Stimulated activated CD4-positive, alpha-beta T cell treated with anti-CD3 and anti-CD28 coated beads, Interleukin-2, amount 100 ng/mL, for 4 hours (primary cell): ENCODE measurements around the gene DHDH.
"Not testable (repeated sequence)": the region's sequence is repeated elsewhere in the genome, so short reads cannot be mapped to it uniquely, and the experiment has no call there.

Experiments used
- DNase-seq: peaks from one replicate; pipeline ENCODE4 v3.0.0-alpha.2; 2020; ENCODE audit warnings: low read depth

Gene DHDH

DNA sequence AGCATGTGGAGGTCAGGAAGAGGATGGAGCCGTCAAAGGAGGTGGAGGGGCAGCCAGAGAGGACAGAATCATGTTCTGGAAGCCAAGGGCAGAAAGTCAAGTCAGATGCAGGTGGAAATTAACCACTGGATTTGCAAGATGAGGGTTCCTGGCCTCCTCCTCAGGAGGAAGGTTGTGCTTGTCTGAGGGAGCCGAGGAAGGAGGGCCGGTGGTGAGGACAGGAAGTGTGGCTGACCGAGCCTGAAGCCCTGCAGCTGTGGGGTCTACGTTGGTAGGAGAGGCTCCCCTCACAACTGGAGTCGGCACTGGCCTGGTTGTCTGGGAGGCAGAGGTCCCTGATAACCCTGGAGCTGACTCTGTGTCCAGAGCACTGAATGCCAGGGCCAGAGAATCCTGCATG, 15.4 kb upstream of the DHDH start:
- DNase-seq: no peak

DNA sequence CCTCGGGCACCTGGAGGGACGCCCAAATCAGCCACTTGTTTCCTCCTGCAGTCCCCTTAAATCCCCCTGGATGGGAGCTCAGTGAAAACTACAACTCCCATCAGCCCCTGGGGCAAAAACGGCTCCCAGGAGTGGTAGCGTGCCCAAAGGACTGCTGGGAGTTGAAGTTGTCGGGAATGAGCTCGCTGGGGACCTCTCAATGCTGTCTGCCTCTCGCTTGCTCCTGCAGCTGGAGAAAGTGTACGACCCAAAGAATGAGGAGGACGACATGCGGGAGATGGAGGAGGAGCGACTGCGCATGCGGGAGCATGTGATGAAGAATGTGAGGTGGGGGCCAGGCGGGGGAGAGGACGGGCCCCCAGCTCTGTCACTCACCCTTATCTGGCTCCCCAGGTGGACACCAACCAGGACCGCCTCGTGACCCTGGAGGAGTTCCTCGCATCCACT, 14.7 kb upstream of the DHDH start:
- no peak for DNase-seq

DNA sequence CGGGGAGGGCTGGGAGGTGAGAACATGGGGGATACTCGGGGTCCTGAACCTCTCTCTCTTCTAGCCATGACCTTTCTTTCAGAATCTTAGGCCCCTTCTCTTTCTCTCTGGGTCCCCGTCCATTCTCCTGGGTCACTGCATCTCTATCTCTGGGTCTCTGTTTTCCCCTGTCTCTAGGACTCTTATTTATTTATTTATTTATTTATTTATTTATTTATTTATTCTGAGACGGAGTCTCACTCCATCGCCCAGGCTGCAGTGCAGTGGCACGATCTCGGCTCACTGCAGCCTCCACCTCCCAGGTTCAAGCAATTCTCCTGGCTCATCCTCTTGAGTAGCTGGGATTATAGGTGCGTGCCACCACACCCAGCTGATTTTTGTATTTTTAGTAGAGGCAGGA, 14.2 kb upstream of the DHDH start:
- DNase-seq: not testable (repeated sequence)

DNA sequence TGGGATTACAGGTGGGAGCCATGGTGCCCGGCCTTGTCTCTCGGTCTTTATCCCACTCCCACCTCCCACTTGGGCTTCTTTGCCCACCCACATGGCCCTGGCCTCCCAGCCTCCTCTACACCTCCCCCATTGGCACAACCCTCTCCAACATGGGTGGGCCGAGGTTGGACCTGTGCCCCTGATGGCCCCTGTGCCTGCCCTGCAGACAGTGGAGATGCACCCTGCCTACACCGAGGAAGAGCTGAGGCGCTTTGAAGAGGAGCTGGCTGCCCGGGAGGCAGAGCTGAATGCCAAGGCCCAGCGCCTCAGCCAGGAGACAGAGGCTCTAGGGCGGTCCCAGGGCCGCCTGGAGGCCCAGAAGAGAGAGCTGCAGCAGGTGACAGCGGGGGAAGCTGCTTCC, 12.6 kb upstream of the DHDH start:
- no peak for DNase-seq

DNA sequence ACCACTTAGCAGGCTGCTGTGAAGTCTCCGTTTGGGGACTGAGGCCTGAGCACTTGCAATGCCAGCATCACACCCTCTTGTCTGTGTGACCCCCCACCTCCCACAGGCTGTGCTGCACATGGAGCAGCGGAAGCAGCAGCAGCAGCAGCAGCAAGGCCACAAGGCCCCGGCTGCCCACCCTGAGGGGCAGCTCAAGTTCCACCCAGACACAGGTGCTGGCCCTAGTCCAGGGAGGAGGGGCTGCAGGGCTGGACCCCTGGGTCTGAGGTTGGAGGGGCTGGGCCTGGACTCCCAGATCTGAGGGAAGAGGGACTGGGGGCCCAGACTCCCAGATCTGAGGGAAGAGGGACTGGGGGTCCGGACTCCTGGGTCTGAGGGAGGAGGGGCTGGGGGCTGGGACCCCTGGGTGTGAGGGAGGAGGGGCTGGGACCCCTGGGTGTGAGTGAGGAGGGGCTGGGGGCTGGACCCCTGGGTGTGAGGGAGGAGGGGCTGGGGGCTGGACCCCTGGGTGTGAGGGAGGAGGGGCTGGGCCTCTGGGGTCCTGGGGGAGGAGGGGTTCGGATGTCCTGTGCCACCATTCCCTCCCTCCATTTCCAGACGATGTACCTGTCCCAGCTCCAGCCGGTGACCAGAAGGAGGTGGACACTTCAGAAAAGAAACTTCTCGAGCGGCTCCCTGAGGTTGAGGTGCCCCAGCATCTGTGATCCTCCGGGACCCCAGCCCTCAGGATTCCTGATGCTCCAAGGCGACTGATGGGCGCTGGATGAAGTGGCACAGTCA, 11.6 kb upstream of the DHDH start:
- DNase-seq: no peak

DNA sequence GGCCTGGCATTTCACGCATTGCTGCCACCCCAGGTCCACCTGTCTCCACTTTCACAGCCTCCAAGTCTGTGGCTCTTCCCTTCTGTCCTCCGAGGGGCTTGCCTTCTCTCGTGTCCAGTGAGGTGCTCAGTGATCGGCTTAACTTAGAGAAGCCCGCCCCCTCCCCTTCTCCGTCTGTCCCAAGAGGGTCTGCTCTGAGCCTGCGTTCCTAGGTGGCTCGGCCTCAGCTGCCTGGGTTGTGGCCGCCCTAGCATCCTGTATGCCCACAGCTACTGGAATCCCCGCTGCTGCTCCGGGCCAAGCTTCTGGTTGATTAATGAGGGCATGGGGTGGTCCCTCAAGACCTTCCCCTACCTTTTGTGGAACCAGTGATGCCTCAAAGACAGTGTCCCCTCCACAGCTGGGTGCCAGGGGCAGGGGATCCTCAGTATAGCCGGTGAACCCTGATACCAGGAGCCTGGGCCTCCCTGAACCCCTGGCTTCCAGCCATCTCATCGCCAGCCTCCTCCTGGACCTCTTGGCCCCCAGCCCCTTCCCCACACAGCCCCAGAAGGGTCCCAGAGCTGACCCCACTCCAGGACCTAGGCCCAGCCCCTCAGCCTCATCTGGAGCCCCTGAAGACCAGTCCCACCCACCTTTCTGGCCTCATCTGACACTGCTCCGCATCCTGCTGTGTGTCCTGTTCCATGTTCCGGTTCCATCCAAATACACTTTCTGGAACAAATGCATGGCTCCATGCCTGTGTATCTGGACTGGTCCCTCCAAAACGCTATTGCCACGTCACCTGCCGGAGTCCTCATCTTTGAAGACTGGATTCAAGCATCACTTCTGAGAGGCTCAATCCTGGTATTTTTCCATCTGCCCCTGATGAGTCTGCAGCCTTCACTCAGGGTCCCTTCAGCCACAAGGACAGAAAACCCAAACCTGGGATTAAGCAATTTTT, 10.7 kb upstream of the DHDH start:
- no peak for DNase-seq

DNA sequence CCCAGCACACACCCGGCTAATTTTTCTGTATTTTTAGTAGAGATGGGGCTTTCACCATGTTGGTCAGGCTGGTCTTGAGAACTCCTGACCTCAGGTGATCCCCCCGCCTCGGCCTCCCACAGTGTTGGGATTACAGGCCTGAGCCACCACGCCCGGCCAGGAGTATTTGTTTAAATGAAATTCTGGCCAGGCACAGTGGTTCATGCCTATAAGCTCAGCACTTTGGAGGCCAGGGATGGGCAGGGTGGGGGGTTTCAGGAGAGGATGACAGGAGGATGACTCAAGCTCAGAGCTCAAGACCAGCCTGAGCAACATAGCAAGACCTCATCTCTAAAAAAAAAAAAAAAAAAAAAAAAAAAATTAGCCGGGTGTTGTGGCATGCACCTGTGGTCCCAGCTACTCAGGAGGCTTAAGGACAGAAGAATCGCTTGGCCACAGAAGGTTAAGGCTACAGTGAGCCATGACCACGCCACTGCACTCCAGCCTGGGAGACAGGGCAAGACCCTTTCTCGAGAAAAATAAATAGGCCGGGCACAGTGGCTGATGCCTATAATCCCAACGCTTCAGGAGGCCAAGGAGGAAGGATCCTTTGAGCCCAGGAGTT, 8.2 kb upstream of the DHDH start:
- DNase-seq: no peak

DNA sequence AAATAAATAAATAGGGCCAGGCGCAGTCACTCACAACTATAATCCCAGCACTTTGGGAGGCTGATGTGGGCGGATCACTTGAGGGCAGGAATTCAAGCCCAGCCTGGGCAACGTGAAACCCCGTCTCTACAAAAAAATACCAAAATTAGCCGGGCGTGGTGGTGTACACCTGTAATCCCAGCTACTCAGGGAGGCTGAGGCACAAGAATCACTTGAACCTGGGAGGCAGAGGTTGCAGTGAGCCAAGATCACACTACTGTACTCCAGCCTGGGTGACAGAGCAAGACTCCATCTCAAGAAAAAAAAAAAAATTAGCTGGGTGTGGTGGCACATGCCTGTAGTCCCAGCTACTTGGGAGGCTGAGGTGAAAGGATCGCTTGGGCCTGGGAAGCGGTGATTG, 7.6 kb upstream of the DHDH start:
- DNase-seq: not testable (repeated sequence)

DNA sequence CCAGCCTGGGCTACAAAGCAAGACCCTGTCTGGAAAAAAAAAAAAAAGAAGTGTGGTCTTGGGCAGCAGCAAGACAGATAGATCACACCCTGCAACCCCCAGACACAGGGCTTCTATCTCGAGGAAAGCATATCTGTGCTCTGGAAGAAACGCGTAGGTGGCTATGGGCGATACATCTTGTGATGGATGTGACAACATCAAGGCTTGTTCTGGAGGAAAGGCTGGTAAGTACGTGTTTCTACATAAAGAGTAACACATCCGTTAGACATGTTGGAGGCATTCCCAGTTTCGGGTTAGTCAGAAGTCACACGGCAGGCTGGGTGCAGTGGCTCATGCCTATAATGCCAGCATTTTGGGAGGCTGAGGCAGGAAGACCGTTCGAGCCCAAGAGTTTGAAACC, 6.6 kb upstream of the DHDH start:
- DNase-seq: no peak

DNA sequence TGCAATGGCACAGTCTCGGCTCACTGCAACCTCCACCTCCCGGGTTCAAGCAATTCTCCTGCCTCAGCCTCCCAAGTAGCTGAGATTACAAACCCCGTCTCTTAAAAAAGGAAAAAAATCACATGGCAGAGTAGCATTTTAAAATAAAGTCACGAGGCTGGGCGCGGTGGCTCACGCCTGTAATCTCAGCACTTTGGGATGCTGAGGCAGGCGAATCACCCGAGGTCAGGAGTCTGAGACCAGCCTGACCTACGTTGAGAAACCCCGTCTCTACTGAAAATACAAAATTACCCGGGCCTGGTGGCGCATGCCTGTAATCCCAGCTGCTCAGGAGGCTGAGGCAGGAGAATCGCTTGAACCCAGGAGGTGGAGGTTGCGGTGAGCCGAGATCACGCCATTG, 5.8 kb upstream of the DHDH start:
- DNase-seq: not testable (repeated sequence)

DNA sequence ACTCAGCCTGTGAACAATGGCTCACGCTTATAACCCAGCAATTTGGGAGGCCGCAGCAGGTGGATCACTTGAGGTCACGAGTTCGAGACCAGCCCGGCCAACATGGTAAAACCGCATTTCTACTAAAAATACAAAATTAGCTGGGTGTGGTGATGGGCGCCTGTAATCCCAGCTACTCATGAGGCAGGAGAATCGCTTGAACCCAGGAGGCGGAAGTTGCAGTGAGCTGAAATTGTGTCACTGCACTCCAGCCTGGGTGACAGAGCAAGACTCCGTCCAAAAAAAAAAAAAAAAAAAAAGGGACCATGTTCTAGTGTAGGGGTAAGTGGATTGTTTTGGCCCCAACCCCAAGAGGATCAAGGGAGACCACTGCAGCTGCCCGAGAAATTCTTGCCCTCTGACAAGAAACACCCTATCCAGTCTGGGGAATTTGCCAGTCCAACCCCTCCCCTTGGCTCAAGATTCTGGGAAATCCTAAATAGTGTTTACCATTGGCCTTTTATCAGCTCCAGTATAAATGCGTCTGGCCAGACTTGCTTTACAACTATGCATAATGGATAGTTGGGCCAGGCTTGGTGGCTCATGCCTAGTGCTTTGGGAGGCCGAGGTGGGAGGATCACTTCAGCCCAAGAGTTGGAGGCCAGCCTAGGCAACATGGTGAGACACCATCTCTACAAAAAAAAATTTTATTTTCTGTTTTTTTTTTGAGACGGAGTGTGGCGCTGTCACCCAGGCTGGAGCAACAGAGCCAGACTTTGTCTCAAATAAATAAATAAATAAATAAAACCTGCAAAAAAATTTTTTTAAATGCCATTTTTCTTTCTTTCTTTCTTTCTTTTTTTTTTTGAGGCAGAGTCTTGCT, 5.1 kb upstream of the DHDH start:
- DNase-seq: no peak

DNA sequence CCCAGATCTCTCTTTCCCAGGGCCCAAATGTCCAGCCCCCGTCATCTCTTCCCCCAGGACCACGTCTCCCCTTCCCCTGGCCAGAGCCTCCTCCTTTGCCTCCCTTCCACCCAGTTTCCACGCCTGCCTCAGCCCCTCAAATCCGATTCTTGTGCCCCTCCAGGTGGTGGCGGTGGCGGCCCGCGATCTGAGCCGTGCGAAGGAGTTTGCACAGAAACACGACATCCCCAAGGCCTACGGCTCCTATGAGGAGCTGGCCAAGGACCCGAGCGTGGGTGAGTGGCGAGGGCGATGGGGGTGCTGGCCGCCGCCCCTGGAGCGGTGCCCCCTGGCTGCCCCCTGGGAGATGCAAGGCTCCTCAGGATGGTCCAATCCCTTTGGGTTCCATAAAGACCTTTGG, 1.3 kb downstream of the DHDH start:
- DNase-seq: no peak

DNA sequence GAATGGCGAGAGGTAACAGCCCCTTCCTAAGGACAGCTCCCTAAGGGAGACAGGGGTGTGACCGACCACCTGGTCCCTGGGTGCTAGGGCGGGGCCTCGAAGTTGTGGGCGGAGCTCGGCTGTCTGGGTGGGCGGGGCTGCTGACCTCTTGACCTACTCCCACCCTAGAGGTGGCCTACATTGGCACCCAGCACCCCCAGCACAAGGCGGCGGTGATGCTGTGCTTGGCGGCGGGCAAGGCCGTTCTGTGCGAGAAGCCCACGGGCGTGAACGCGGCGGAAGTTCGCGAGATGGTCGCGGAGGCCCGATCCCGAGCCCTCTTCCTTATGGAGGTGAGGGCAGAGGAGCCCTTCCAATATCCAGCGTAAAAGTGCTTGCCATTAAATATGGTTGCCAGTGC, 2.4 kb downstream of the DHDH start:
- no peak for DNase-seq

DNA sequence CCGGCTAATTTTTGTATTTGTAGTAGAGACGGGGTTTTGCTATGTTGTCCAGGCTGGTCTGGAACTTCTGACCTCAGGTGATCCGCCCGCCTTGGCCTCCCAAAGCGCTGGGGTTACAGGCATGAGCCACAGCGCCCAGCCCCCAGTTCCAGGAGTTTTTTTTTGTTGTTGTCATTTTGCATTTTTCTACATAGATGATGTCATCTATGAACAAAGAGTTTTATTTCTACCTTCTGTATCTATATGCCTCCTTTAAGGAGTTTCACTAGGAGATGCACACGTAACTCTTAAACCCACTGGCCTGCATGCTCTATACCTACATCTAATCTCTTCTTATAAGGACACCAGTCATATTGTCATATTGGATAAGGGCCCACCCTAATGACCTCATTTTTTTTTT, 4.8 kb downstream of the DHDH start:
- DNase-seq: no peak

DNA sequence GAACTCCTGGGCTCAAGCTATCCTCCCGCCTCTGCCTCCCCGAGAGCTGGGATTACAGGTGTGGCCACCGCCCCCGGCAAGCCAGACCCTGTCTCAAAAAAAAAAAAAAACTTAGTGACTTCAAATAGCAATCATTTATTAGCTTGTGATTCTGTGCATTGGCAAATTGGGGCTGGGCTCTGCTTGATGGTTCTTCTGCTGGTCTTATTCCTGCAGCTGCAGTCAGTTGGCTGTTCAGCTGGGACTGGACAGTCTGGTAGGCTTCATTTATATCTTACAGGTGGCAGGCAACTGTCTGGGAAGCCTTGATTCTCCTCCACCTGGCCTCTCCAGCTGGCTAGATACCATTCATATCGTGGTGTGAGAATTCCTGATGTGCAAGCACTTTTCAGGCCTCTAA, 7.4 kb downstream of the DHDH start:
- DNase-seq: no peak

DNA sequence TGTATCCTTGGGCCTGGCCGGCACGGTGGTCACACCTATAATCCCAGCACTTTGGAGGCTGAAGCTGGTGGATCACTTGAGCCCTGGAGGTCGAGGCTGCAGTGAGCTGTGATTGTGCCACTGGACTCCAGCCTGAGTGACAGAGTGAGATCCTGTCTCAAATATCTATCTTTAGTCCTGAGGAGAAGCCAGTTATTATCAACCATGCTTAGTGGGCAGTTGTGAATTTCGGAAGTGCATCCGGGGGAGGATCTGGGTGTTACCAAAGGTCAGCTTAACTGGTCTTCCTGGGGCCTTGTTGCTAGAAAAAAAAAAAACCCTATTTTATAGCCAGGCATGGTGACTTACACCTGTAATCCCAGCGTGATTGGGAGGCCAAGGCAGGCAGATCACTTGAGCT, 9.6 kb downstream of the DHDH start:
- DNase-seq: no peak

DNA sequence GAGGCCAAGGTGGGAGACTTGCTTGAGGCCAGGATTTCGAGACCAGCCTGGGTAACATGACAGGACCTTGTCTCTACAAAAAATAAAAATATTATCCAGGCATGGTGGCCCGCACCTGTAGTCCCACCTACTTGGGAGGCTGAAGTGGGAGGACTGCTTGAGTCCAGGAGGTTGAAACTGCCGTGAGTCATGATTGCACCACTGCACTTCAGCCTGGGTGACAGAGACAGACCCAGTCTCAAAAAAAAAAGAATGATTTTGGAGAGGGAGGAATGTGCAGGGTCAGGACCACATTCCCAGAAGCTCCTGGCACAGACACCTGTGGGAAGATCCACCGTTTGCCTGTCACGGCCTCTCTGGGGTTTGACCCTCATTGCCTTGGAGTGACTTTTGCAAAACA, 11.9 kb downstream of the DHDH start:
- DNase-seq: no peak

DNA sequence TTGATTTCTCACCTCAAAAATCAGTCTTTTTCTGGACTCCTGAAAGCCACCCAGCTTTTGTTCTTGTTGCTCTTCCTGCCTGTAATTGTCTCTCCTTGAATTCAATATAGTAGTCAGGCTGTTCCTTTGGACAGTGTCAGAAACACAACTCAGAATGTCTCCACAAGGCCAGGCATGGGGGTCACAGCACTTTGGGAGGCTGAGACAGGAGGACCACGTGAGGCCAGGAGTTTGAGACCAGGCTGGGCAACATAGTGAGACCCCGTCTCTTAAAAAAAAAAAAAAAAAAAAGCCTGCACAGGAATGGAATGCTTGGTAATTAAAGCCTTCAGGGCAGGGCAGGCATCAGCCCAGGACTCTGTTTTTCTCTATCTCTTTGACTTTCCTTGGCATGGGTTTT, 12.3 kb downstream of the DHDH start:
- no peak for DNase-seq

DNA sequence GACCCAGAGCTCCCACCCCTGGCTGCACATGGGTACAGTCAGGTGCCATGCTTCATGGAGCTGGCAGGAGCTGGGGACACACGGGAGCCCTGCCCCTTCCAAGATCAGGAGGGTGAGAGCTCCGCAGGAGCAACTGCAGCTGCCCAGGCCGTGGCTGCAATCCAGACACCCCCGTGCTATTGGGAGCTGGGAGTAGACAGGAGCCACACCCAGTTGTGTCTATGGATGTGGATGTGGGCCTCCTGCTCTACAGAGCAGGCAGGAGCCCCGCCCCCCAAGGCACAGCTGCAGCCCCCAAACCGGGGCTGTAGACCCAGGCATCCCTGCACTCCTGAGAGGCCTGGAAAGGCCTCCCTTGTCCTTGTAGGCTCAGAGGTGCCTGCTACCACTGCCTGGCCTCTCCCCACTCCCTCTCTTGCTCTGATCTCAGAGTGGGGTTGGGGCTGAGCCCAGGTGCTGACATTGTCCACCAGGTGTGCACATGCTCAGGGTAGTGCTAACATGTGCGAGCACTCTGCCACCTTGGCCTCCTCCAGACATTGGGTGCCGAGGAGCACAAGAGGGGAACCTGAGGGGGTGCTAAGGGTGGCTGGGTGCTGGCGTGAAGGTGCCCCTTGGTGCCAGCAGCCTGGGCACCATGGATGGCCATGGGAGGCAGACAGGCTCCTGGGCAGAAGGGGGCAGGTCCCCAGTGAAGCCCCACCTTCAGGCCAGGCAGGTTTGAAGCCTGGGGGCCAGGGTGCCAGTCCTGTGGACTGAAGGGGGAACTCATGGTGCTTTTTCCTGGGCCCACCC, 13.2 kb downstream of the DHDH start:
- DNase-seq: no peak

DNA sequence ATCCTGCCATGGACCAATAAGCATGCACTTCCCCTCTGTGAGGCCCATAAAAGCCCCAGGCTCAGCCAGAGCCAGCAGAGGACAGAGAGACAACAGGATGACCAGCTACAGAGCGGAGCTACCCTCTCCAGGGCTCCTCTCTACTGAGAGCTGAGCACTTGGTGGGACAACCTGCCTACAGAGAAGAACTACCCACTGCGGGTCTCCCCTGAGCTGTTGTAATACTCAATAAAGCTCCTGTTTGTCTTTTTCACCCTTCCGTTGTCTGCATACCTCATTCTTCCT, 13.7 kb downstream of the DHDH start:
- DNase-seq: no peak

DNA sequence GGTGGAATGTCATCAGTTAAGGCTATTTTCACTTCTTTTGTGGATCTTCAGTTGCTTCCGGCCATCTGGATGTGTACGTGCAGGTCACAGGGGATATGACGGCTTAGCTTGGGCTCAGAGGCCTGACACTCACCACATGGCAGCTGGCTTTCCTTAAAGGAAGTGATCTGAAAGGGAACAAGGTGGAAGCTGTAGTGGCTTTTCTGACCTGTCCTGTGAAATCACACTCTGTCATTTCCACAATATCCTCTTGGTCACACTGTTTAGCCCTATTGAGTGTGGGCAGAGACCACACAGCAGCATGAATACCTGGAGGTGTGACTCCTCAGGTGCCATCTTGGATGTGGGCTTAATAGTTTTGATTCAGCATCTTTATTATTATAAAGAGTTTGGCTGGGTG, 16.7 kb downstream of the DHDH start:
- no peak for DNase-seq
